ENCODE results near the gene RGPD8.
"Not testable (repeated sequence)": the region's sequence is repeated elsewhere in the genome, so short reads cannot be mapped to it uniquely, and the experiment has no call there.

RGPD8 gene

DNA sequence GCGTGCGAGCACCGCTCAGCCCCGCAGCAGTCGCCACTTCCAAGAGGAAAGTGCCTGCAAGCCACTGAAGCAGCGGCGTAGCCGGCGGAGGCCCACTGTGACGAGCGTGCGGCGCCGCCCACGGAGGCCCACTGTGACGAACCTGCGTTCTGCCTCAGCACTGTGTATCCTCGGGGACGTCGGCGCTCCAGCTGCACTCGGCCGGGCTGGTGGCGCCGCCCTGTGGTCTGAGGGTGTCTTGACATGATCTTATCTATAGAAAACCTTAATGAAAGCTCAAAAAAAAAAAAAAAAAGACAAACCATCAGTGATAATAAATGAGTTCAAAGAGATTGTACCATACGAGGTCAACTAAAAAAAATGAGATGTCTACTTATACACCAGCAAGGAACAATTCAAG is at the start of gene RGPD8:
Gene RGPD8 (minus strand): TSS at position 166 of the 400 bp plus-strand sequence. CDS start 192 bp downstream, outside the sequence.
- DNase-seq: not testable (repeated sequence)

DNA sequence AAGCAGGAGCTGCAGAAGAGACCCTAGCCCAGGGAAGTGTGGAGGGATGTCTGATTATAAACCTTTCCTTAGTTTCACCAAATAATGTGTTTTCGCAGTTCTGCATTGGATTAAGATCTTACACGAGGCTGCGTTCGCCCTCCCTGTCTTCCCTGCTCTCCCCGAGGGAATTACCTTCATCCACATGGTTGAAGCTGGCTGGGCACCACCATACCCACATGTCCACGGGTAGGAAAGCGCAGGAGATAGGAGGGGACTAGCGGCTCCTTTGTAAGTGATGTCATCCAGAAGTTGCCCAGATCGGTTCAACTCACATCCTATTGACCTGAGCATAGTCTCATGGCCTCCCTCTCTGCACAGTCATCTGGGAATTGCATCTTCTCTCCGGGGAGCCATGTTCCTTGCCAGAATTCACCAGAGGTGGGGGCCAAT is 49.6 kb upstream of the RGPD8 start:
- peak; percentile 23 for DNase-seq

GRCh38 chr2:112482309-112483041 is 49.0 kb upstream of the RGPD8 start:
- peak; percentile 3 for DNase-seq

DNA sequence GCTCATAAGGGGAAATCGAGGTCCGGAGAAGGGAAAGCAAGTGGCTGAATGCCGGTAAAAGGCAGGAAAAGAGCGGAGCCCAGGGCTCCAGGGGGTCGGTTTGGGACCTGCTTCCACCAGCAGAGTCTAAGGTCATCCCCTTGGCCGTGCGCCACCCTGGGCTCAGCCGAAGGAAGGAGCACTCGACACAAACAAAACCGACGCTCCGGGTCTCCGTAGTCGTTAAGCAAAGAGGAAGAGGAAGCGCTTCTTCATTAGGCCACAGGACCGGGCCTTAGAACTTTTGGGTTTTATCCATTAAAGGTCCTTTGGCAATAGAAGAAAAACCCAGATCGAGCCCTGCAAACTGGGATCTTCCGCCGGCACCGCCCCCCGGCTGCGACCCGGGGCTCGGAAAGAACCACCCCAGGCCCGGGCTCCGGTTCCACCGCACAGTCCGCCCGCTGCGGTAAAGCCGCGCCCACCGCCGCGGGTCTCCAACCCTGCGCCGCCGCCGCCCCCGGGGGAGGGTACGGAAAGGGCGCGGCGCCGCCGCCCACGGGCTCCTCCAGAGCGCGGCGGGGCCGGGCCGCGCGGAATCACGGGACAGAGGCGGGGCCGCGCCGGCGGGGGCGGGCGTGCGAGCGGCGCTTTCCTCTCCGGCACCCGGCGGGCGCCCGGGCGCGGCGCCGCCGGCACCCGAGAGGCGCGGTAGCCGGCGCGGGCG is 48.2 kb upstream of the RGPD8 start, which contains the start of gene TTL:
Gene TTL (plus strand): TSS at position 629 of the 706 bp plus-strand sequence. CDS start 189 bp downstream, outside the sequence.
- peak; percentile 61 for DNase-seq

DNA sequence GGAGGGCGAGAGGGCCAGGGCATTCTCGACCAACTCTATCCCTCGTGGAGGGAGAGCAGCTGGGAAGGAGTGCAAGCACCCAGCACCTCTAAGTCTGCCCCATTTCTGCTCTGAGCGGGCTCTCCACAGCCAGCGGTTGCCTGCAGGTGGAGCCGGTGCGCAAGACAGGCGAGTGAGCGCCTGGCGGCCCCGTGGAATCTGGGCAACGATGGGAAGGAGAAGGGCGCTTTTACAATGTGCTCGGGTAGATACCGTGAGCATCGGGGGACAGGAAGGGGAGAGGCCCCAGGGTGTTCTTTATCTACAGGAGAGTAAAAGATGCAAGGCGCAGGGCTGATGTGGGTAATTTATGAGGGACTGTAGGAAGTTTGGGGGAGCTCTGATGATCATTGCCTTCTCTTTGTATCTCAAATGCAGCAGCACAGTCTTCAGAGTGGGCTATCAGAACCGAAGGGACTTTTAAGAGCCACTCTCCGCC is 47.6 kb upstream of the RGPD8 start:
- peak; percentile 63 for DNase-seq

DNA sequence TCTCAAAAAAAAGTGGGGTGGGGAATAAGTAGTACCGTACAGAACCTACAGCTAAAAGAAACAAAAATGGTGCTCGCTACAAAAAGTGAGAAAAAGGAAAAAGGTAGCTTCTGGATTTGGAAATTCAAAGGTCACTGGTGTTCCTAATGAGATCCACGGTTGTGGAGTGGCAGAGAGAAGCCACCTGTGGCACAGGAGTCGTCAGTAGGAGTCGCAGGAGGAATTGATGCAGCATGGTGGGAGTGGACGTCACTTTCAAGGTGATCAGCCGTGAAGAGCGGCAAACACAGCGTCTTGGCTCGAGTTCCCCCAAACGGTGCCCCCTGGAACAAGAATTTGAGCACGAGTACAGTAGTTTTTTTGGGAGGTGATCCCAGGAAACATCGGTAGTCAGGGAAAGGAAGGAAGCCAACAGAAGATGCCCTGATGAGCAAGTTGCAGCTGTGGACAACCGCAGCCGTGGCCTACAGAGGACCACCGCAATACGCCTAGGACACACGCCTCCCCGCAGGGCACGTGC is 47.1 kb upstream of the RGPD8 start:
- no peak for DNase-seq

GRCh38 chr2:112476434-112476833 is 43.0 kb upstream of the RGPD8 start:
- no peak for DNase-seq

GRCh38 chr2:112474844-112475486 is 41.5 kb upstream of the RGPD8 start:
- DNase-seq: no peak

- DNase-seq: no peak
Observed at GRCh38 chr2:112472547-112473263, 39.3 kb upstream of the RGPD8 start.

DNA sequence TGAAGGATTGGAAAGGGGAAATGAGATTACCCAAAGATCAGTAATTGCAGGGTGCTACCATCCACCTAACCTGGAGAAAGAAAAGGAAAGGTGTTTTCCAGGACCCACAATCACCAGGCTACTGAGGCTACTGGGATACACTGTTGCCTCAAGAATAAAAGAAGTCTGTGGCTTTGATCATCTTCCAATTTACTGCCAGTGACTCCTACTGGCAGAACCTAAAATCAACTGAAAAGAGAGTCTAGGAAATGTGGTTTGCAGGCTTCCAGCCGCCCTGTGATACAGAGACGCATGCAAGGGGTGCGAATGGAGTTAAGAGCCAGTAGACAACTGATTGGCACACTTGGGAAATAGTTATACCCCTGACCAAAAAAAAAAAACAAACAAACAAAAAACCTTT is 31.9 kb upstream of the RGPD8 start:
- DNase-seq: no peak

- no peak for DNase-seq
Observed at GRCh38 chr2:112463256-112463655, 29.8 kb upstream of the RGPD8 start.

GRCh38 chr2:112462178-112462577 is 28.7 kb upstream of the RGPD8 start:
- no peak for DNase-seq

DNA sequence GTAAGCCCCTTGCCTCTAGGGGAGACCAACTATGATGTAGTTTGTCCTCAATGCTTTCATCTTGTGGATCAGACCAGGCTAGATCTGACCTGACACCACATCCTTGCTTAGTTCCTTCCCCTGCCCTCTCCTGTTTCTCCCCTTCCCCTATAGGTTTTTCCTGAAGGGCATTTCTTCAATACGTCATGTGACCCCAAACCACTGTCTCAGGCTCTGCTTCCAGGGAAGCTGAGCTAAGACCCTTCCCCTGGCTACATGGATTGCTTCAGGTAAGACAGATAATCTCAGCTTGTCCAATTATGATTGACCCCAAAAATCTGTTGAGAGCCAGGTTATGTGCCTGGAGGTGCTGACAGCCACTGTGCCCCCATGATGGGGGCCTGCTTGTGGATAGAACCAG is 25.9 kb upstream of the RGPD8 start:
- no peak for DNase-seq

GRCh38 chr2:112454586-112454985 is 21.1 kb upstream of the RGPD8 start:
- DNase-seq: no peak

DNA sequence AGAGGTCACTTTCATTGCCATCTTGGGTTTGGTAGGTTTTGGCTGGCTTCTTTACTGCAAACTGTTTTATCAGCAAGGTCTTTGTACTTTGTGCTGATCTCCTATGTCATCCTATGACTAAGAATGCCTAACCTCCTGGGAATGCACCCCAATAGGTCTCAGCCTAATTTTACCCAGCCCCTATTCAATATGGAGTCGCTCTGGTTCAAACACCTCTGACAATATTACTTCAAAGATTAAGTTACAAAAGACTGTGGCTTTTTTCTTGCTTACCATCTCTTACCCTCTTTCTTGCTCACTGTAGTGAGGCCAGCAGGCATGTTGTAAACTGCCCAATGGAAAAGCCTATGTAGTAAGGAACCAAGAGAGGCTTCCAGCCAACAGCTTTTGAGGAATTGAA is 17.9 kb upstream of the RGPD8 start:
- DNase-seq: no peak

GRCh38 chr2:112449854-112450253 is 16.4 kb upstream of the RGPD8 start:
- no peak for DNase-seq

- not testable (repeated sequence) for DNase-seq
Observed at GRCh38 chr2:112444256-112444655, 10.8 kb upstream of the RGPD8 start.

DNA sequence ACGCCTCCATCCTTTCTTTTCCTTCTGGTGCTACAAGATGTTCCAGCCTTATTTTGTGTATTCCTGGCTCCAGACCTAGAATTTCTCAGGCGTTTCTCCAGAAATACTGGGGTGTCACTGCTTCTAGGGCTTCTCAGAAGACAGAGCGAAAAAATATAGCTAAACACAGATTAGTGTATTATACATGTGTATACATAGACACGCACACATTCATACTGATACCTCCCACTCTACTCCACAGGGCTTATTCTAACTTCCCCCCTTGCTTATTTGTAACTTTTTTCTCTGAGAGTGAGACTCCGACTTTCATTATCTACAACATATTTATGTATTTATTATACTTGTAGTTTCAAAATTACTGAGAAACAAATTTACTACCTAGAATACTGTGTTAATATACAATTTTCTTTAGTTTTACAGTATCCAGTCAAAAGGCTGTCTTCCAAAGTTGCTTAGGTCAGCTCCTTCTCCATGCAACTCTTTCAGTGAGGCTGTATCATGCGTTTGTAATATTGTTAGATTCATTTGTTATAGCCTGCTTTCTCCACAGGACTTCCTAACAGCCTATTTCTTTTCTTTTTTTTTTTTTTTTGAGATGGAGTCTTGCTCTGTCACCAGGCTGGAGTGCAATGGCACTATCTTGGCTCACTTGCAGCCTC is 5.3 kb upstream of the RGPD8 start:
- DNase-seq: not testable (repeated sequence)

GRCh38 chr2:112437405-112437831 is 4.0 kb upstream of the RGPD8 start:
- not testable (repeated sequence) for DNase-seq

GRCh38 chr2:112436993-112437392 is 3.5 kb upstream of the RGPD8 start:
- not testable (repeated sequence) for DNase-seq

DNA sequence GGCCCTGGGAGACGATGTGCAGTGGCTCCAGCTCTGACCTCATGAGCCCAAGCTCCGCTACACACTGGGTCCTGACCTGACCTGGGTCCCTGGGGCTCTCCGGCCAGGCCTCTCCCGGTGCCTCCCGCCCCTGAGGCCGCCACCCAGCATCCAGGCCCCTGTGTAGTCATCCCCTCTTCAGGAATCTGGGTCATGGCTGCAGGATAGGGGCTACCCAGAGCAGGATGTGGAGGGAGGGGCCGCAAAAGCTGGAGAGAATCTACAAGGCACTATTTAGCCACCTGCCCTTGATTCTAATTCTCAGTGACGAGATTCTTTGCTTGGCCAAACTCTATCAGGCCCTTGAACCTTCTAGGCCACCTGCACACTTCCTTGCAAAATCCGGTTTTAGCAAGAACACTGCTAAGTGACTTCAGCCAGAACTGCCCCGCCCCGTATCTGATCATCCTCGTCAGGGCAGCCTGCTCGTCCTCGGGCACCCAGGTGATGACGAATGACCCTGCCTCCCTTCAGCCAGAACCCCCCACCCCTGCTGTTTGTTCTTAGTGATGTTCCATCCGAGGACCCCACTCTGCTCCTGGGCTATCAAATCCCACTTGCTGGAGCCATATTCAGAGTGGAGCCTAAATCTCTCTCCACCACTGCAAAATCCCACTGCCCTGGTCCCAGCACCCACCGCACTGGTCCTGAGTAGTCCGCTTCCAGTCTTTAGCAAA is 2.4 kb upstream of the RGPD8 start:
- DNase-seq: not testable (repeated sequence)

All from NCI-H1436 (cell line).